GM23338 (cell line): Measurements from ENCODE around the gene SYNE1.

Source experiments
- CTCF ChIP-seq, 2 experiments: fragments of 200-600 bp in 1 of 2; sonication (generic) in 1 of 2; conservative IDR thresholded peaks; 2 replicates each; pipeline versions ENCODE4 v1.5.1 to v1.6.1; 2016 to 2017; ENCODE audit warnings: antibody characterized with exemption in 2 of 2, low read depth in 2 of 2, mild to moderate bottlenecking in 2 of 2, moderate library complexity in 1 of 2
- POLR2AphosphoS5 ChIP-seq: IDR thresholded peaks from 2 replicates; pipeline ENCODE4 v1.6.1; 2016; ENCODE audit warnings: antibody characterized with exemption, low read depth
- REST ChIP-seq: IDR thresholded peaks from one replicate; pipeline ENCODE4 v1.6.1; 2018; ENCODE audit warnings: antibody characterized with exemption; ENCODE audit not compliant: unreplicated experiment

- no peak for TF ChIP-seq POLR2AphosphoS5
- no peak for TF ChIP-seq REST
- no peak for TF ChIP-seq CTCF (conservative IDR thresholded peaks at IDR 0.05; ENCODE audit: low read depth in 2 of 2)
Measured at GRCh38 chr6:152509916-152510315, 127.2 kb downstream of the SYNE1 start.
